Ovary (tissue), 9 donors: Measurements from ENCODE around the gene APBB2. TPM values are rescaled to one million over a fixed set of nuclear protein-coding genes. Genes with fewer than 3 reads are reported as not detected.

Experiments
- DNase-seq, 5 donors: peaks; one replicate each; pipeline ENCODE4 v3.0.0-alpha.2; 2019 to 2020
- H3K27ac ChIP-seq, 2 donors: fragments of 200-600 bp; one replicate each; pipeline versions ENCODE4 v1.5.1 to v1.8.0; 2019 to 2022
- H3K27me3 ChIP-seq: fragments of 200-600 bp; one replicate; pipeline ENCODE4 v1.8.0; 2022
- H3K36me3 ChIP-seq: fragments of 200-600 bp; sonication (generic); one replicate; pipeline ENCODE4 v1.5.1; 2019
- H3K4me1 ChIP-seq: one replicate; pipeline ENCODE4 v1.8.1; 2013; ENCODE audit warnings: mild to moderate bottlenecking, moderate library complexity; ENCODE audit not compliant: insufficient read depth
- H3K4me3 ChIP-seq: fragments of 200-600 bp; sonication (generic); one replicate; pipeline ENCODE4 v1.5.1; 2017
- H3K9me3 ChIP-seq, 2 donors: fragments of 200-600 bp in 1 of 2; sonication (generic) in 1 of 2; one replicate each; pipeline versions ENCODE4 v1.5.1 to v1.8.1; 2013 to 2019; ENCODE audit warnings: mild to moderate bottlenecking in 1 of 2, moderate library complexity in 1 of 2
- EP300 ChIP-seq: sonication (generic); formaldehyde crosslinking; IDR thresholded peaks from one replicate; pipeline ENCODE4 v1.6.1; 2017; ENCODE audit warnings: antibody characterized with exemption
- POLR2A ChIP-seq: fragments of 450-650 bp; IDR thresholded peaks from one replicate; pipeline ENCODE4 v1.6.1; 2017; ENCODE audit warnings: antibody characterized with exemption, mild to moderate bottlenecking, moderate library complexity
- WGBS, 3 donors: extraction: QIAGEN DNeasy Blood & Tissue Kit in 1 of 3; methylation state at CpG; one replicate each; pipeline versions ENCODE4 v1.1.5 to v1.1.7; 2013 to 2017; 5-methylcytosine and 5-hydroxymethylcytosine counted together
- intact Hi-C, 4 donors: fragments of 100-400 bp; cut with DNase I; formaldehyde crosslinking; loops; one replicate each; pipeline versions ENCODE4 v1.11.0 to v1.15.1; 2022 to 2023
- polyA plus RNA-seq, 2 donors: library from polyadenylated mRNA; stranded (reverse); fragments of 200-250 nt in 1 of 2; fragments of 350-450 nt in 1 of 2; fragmentation: Illumina TruSeq in 1 of 2; extraction: RNeasy Lipid Tissue Mini Kit (QIAGEN cat#74804) in 1 of 2; gene quantifications; one replicate each; pipeline ENCODE4 v1.2.3, GENCODE V29; 2013 to 2014
- total RNA-seq, 7 donors: library from RNA; depleted of rRNA in 2 of 7; stranded (reverse); fragments of >200 nt in 2 of 7; fragmentation: NEBNext Ultra II Directional in 3 of 7; extraction: Animal tissue kit (Norgen Biotek cat#: 25700) in 3 of 7; gene quantifications; one replicate each; pipeline versions ENCODE4 v1.1.0 to v1.2.4, GENCODE V29; 2016 to 2023
- TF ChIP-seq, protein P1 (sequence below), 3 donors: fragments of 450-650 bp in 2 of 3; fragments of 200-600 bp in 1 of 3; IDR thresholded peaks; one replicate each; pipeline versions ENCODE4 v1.5.1 to v1.8.0; 2016 to 2022; ENCODE audit warnings: antibody characterized with exemption in 3 of 3, mild to moderate bottlenecking in 1 of 3
- donor health status: DM: no; HTN: no; CAD: no; lungs with moderate emphysema.
- donor health status: DM: no; HTN: no; CAD: no.
- donor health status: Bipolar disorder and iron deficiency.
- donor health status: DM: yes; HTN: yes; CAD: no.
- donor health status: DM: no; HTN: no; CAD: no.
- donor health status: DM: yes; HTN: yes; CAD: no.

Gene APBB2
- total and polyA plus RNA-seq, 9 donors, result 30.9 to 163 (median 80.1) TPM

DNA sequence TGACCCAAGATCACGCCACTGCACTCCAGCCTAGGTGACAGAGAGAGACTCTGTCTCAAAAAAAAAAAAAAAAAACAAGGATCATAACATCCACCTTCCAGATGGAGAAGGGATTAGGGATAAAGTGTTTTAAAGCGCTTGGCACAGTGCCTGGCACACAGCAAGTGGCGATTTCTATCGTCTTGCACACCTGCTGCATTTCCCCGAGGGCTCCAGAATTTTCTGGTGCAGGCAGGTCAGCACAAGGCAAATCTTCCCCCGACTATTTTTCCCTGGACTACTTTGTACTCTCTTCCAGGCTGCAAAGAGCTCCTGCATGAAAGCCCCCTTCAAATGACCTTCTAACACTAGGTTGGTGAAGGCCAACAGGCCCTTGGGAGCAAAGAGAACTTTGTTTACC lies 57.3 kb downstream of the APBB2 start:
- intact Hi-C loops, result no loop called here
- 84 to 90% (median 87%) methylated on average over 6 of the region's 6 CpGs for WGBS, 3 donors
- Histone ChIP-seq H3K27ac (no peak overlapping the region), H3K27me3 (no peaks in the 10 kb centered on the region), H3K4me1 (peaks cover 9% of the 10 kb centered on the region), H3K36me3 (no peaks in the 10 kb centered on the region), H3K9me3 (no peaks in the 10 kb centered on the region), H3K4me3 (no peak overlapping the region)
- TF ChIP-seq EP300 (no peak), POLR2A (no peak)
- TF ChIP-seq, protein P1, sequence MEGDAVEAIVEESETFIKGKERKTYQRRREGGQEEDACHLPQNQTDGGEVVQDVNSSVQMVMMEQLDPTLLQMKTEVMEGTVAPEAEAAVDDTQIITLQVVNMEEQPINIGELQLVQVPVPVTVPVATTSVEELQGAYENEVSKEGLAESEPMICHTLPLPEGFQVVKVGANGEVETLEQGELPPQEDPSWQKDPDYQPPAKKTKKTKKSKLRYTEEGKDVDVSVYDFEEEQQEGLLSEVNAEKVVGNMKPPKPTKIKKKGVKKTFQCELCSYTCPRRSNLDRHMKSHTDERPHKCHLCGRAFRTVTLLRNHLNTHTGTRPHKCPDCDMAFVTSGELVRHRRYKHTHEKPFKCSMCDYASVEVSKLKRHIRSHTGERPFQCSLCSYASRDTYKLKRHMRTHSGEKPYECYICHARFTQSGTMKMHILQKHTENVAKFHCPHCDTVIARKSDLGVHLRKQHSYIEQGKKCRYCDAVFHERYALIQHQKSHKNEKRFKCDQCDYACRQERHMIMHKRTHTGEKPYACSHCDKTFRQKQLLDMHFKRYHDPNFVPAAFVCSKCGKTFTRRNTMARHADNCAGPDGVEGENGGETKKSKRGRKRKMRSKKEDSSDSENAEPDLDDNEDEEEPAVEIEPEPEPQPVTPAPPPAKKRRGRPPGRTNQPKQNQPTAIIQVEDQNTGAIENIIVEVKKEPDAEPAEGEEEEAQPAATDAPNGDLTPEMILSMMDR (IDR thresholded peaks at IDR 0.05), result no peak
- DNase-seq, result no peak

DNA sequence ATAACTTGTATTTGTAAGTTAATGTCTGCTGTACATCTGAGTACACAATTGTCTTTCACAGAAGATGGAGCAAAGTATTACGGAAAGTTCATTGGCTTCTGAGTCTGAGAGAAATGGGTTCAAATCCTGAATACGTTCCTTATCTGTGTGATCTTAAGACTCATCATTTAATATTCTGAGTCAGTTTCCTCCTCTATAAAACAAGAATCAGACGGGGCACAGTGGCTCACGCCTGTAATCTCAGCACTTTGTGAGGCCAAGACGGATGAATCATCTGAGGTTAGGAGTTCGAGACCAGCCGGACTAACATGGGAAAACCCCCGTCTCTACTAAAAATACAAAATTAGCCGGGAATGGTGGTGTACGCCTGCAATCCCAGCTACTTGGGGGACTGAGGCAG lies 57.8 kb downstream of the APBB2 start:
- WGBS, 3 donors, result 68 to 82% (median 73%) methylated on average over 10 of the region's 10 CpGs
- no peak overlapping the region for H3K4me3 ChIP-seq

DNA sequence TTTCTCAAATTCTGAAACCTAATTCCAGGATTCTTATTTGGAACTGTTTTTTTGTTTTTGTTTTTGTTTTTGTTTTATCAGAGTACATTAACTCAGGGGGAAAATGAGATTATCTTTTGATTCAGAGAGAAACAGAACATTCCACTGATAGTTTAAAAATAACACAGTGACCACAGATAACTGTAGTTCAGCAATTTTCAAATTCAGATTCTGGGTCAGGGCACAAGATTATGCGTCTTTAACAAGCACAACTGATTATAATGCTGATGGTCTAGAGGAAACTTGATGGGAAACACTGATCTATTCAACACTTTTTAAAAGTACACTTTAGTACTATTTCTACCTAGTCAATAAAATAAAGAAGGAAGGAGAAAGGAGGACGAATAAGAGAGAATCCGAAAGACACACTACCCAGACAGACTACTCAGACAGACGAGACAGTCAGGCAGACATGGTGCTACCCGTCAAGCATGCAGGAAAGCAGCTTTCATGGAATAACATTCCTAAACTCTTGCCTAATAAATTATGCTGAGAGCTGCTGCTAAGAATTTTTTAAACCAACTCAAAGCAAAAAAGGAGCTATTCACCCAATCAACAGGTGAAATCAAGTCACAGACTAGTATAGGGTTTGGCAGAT lies 59.0 kb downstream of the APBB2 start:
- intact Hi-C loops, result no loop called here

More for the DNA sequence above, 57.8 kb downstream of the APBB2 start:
- Histone ChIP-seq H3K9me3 (no peaks in the 10 kb centered on the region), H3K27ac (no peak overlapping the region), H3K36me3 (no peaks in the 10 kb centered on the region), H3K4me1 (peaks cover 9% of the 10 kb centered on the region), H3K27me3 (no peaks in the 10 kb centered on the region)
- TF ChIP-seq POLR2A (no peak), EP300 (no peak)
- TF ChIP-seq, protein P1 (IDR thresholded peaks at IDR 0.05), result no peak
- intact Hi-C loops, result no loop called here
- no peak for DNase-seq

DNA sequence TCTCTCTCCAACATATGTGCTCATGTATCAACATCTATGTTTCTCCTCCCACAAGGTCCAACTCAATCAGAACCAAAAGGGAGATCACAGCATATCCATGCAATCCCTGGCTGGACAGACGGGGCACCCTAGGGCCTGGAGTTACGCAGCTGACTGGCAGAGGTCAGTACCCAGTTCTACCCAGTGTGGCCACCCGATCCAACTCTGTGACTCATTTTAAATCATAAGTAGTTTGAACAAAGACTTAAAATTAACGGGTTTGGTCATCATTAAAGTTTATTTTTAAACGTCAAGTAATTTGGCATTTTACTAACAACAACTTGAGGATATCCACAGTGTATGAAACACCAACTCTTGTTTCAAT lies 59.5 kb downstream of the APBB2 start:
- no peak for DNase-seq
- WGBS, 3 donors, result 66 to 75% (median 75%) methylated on average over 5 of the region's 5 CpGs
- intact Hi-C loops, result no loop called here
- no peak overlapping the region for H3K27ac ChIP-seq
- H3K27me3 ChIP-seq, result no peaks in the 10 kb centered on the region
- peaks cover 8% of the 10 kb centered on the region for H3K4me1 ChIP-seq
- TF ChIP-seq, protein P1 (IDR thresholded peaks at IDR 0.05), result no peak
- no peak for TF ChIP-seq EP300
- no peak for TF ChIP-seq POLR2A
- no peaks in the 10 kb centered on the region for H3K9me3 ChIP-seq
- H3K4me3 ChIP-seq, result no peak overlapping the region
- no peaks in the 10 kb centered on the region for H3K36me3 ChIP-seq

More for the DNA sequence above, 59.0 kb downstream of the APBB2 start:
- no peak overlapping the region for H3K4me3 ChIP-seq
- WGBS, 3 donors, result 21 to 28% (median 21%) methylated on average over 5 of the region's 5 CpGs
- TF ChIP-seq EP300, result no peak
- no peak for TF ChIP-seq POLR2A
- TF ChIP-seq, protein P1 (IDR thresholded peaks at IDR 0.05), result no peak
- no peak overlapping the region for H3K27ac ChIP-seq
- no peaks in the 10 kb centered on the region for H3K9me3 ChIP-seq
- DNase-seq, result no peak
- peaks cover 10% of the 10 kb centered on the region for H3K4me1 ChIP-seq
- no peaks in the 10 kb centered on the region for H3K36me3 ChIP-seq
- no peaks in the 10 kb centered on the region for H3K27me3 ChIP-seq
